Measurements from ENCODE around the gene SPAG8.

SPAG8 gene

DNA sequence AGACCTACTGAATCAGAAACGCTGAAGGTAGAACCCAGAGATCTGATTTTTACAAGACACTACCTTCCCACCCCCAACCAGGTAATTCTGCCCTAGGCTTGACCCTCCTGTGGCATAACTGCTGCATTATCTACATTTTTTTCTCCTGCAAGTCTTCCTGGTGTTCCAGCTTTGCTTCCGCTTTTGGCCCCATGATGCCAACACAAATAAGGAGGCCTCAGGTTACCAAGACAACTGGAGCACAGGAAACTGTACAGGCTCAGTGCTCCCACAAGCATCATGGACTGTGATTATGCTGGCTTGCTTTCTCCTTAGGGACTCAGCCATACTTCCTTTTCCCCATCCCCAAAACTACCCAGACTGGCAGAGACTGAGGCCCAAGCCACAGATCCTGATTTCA, 51.4 kb downstream of the SPAG8 start:
- H3K9me3 ChIP-seq (ENCODE audit: control insufficient read depth, low read length), result no peaks in the 10 kb centered on the region
- H3K4me3 ChIP-seq (ENCODE audit: low read depth, low read length), result no peak overlapping the region
- H3K79me2 ChIP-seq, result no peaks in the 10 kb centered on the region
- no peak overlapping the region for H2AFZ ChIP-seq
- no peaks in the 10 kb centered on the region for H3K27me3 ChIP-seq (ENCODE audit: control insufficient read depth, insufficient read depth, low read length)
- H3K27ac ChIP-seq, result no peak overlapping the region
- H3K9ac ChIP-seq, result no peak overlapping the region
- H3K4me1 ChIP-seq, result no peaks in the 10 kb centered on the region
- no peak overlapping the region for H3K4me2 ChIP-seq (ENCODE audit: low read length)
- TF ChIP-seq, protein P1, sequence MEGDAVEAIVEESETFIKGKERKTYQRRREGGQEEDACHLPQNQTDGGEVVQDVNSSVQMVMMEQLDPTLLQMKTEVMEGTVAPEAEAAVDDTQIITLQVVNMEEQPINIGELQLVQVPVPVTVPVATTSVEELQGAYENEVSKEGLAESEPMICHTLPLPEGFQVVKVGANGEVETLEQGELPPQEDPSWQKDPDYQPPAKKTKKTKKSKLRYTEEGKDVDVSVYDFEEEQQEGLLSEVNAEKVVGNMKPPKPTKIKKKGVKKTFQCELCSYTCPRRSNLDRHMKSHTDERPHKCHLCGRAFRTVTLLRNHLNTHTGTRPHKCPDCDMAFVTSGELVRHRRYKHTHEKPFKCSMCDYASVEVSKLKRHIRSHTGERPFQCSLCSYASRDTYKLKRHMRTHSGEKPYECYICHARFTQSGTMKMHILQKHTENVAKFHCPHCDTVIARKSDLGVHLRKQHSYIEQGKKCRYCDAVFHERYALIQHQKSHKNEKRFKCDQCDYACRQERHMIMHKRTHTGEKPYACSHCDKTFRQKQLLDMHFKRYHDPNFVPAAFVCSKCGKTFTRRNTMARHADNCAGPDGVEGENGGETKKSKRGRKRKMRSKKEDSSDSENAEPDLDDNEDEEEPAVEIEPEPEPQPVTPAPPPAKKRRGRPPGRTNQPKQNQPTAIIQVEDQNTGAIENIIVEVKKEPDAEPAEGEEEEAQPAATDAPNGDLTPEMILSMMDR (IDR thresholded peaks at IDR 0.05), result no peak
- H3K36me3 ChIP-seq (ENCODE audit: control insufficient read depth, insufficient read depth, low read length), result no peaks in the 10 kb centered on the region

DNA sequence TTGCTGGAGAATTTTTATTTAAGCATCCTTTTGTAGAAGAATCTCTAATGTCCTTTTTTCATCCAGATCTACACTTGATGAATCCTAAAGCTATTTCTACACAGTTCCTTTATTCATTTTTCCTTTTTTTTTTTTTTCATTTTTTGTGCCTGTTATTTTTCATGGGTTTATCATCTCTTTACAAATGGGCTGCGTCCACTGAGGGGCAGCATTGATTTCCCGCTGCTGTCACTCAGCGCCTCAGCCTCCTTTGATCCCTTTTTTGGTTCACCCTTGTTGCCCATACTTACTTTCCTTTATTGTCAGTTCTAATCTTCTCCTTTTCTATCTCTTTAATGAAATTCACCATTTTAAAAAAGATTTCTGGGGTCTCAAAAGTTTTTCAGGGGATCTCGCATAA, 52.3 kb downstream of the SPAG8 start:
- H3K9ac ChIP-seq, result no peak overlapping the region
- no peaks in the 10 kb centered on the region for H3K27me3 ChIP-seq (ENCODE audit: control insufficient read depth, insufficient read depth, low read length)
- TF ChIP-seq, protein P1 (IDR thresholded peaks at IDR 0.05), result no peak
- no peak overlapping the region for H3K4me3 ChIP-seq (ENCODE audit: low read depth, low read length)
- H3K36me3 ChIP-seq (ENCODE audit: control insufficient read depth, insufficient read depth, low read length), result no peaks in the 10 kb centered on the region
- H3K9me3 ChIP-seq (ENCODE audit: control insufficient read depth, low read length), result no peaks in the 10 kb centered on the region
- H3K79me2 ChIP-seq, result no peaks in the 10 kb centered on the region
- no peak overlapping the region for H3K27ac ChIP-seq
- H2AFZ ChIP-seq, result no peak overlapping the region
- no peaks in the 10 kb centered on the region for H3K4me1 ChIP-seq
- no peak overlapping the region for H3K4me2 ChIP-seq (ENCODE audit: low read length)
